ENCODE results near the gene HINT2. TPM values are rescaled to one million over a fixed set of nuclear protein-coding genes. Genes with fewer than 3 reads are reported as not detected.

HINT2 gene
- total RNA-seq: 18.6 and 25.8 TPM in 2 replicates

DNA sequence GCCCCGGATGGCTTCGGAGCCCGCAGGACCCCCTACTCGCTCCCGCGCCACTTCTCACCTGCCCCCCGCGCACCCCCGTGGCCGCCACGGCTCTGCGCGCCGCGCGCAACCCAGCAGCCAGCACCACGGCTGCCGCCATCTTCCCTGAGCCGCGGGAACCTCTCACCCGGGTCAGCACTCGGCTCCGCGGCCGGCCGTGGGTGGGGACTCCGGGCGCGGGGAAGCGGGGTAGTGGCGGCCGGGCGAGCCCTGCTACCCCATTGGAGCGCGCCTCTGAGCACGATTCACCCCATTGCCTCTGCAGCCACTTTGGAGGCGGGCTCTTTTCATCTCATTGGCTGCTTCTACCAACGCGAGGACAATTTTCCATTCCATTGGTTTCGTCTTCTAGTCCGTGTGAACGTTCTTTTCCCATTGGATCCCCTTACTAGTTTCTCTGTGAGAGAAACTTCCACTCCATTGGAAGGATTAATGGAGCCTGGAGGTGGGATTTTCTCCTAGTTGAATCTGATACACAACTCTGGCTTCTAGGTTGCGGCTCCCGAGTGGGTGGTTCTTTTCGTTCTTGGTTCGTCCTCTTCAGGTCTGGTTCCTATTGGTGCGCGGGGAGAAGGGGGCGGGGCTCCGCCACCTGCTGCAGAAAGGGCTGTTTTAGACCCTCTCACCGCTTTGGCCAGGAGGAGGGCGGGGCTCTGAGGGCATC is at the start of gene HINT2:
Gene HINT2, minus strand, starts transcription at position 202 of the 703 bp plus-strand sequence. Its CDS starts 63 bp downstream, at position 139.

DNA sequence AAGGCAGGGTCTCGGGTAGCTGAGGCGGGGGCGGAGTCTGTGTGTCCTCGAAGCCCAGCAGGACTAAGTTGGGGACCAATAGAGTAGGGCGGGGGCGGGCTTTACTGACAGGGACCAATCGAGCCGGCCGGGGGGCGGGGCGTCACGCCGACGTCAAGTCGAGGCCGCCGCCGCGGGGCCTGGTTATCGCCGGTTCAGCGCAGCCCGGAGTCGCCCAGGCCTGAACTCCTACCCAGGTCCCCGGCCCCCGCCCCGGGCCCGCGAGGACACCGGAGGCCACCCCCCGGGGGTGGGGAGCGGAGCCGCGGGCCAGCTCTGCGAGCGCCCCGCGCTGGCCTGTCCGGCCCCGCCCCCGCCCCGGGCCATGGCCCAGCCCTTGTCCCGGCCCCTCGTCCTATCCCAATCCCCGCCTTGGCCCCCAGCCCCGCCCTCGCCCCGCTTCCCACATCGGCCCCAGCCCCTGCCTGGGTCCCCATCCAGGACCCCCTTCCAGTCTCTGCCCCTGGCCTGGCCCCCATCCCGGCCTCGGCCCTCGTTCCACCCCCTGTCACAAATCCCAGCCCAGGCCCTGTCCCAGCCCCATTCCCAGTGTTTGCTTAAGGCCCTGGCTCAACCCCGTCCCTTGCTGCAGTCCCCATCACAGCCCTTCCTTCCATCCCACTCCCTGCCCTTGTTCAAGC is 14.4 kb upstream of the HINT2 start, which contains the start of gene TMEM8B:
Gene TMEM8B, plus strand, starts transcription at position 145 of the 680 bp plus-strand sequence. Its CDS starts 220 bp downstream, at position 365.

DNA sequence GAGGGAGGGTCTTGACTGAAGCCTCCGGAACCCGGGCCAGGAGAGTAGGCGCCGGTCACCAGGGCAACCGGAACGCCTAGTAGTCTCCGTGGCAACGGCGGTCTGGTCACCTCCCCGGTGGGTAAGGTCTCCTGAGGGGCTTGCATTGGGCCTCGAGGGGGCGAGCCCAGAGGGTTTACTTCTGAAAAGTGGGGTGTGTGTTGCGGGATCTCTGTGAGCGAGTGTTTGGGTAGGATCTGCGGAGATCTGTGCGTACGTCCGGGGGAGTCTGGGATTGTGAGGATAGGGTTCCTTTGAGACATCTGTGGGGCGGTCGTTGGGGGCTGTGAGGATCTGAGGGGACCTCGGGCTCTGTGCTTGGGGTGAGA is 13.9 kb upstream of the HINT2 start, which contains the start of gene FAM221B:
Gene FAM221B, minus strand, starts transcription at position 17 of the 368 bp plus-strand sequence. CDS start 2,571 bp downstream, outside the sequence.

DNA sequence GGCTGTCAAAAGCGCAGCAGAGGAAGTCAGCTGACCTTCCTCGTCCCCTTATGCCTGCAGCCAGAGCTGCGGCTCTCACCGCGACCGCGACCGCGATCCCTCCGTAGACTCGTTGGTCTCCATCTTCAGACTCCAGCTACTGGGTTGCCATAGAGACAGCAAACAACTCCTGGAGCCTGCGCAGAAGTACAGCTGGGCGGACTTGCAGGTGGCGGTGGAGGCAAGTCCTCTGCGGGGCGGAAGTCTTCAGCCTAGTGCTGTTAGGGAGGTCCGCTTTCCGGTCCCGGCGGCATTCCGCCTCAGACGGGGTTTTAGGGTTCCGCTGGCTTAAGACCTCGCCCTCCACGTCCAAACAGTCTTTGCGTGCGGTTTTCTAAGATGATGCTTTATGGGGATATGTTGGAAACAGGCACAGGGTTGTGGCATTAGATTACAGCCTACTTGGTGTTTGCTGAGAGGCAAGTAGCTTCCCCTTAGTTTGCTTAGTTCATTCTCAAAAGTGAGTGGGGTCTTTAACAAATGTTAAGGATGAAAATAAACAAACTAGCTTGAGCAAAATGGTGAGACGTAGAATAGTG is 2.7 kb downstream of the HINT2 start, which contains the start of gene SPAG8:
Gene SPAG8, minus strand, starts transcription at position 238 of the 578 bp plus-strand sequence. Its CDS starts 115 bp downstream, at position 123.

DNA sequence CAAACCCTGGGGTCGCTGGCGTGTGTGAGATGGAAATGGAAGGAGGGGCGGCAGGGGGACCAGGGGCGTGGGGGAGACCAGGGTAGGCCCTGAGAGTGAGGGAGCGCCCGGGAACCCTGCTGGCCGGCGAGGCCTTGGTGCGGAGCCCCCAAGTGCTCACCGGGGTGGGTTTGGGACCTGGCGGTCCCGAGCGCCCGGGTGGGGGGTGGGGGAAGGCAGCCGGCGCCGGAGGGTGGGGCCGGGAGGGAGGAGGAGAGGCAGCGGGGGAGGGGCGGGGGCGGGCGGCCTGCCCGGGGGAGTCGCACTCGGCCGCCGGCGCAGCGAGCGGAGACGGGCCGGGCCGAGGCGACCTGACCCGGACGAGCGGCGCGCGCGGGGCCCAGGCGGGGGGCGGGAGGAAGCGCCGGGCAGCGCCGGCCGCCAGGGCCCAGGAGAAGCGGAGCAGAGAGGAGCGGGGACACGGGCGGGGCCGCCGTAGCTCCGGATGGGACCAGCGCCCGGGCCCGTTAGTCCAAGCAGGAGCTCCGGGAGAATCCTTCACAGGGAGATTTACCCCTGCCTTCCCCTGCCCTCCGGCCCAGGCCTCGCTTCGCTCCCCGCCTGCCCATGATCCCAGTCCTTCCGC is 23.4 kb downstream of the HINT2 start, which contains the start of gene NPR2:
Gene NPR2, plus strand, starts transcription at position 295 of the 625 bp plus-strand sequence. CDS start 818 bp downstream, outside the sequence.

Other genes with a start within 250 kb of the HINT2 start
- 10.2 and 13.1 TPM in 2 replicates for gene TESK1, start 209.8 kb downstream of the HINT2 start, total RNA-seq
- gene CD72, start 196.6 kb downstream of the HINT2 start, total RNA-seq: 0.87 and 1.2 TPM in 2 replicates
- not detected in 2 replicates for gene SIT1, start 164.1 kb downstream of the HINT2 start, total RNA-seq
- 11,544 and 12,668 TPM in 2 replicates for gene RMRP, start 157.0 kb downstream of the HINT2 start, total RNA-seq
- gene CCDC107, start 156.8 kb downstream of the HINT2 start, total RNA-seq: 23.6 and 24.0 TPM in 2 replicates
- 0.87 and 4.4 TPM in 2 replicates for gene ARHGEF39, start 149.8 kb downstream of the HINT2 start, total RNA-seq
- gene CA9, start 141.1 kb downstream of the HINT2 start, total RNA-seq: 0.44 and 8.6 TPM in 2 replicates
- 1,069 and 1,713 TPM in 2 replicates for gene TPM2, start 125.1 kb downstream of the HINT2 start, total RNA-seq
- 584 and 593 TPM in 2 replicates for gene TLN1, start 82.8 kb downstream of the HINT2 start, total RNA-seq
- gene CREB3, start 82.4 kb downstream of the HINT2 start, total RNA-seq: 84.7 and 90.6 TPM in 2 replicates
- 27.0 and 27.5 TPM in 2 replicates for gene GBA2, start 65.8 kb downstream of the HINT2 start, total RNA-seq
- gene RGP1, start 65.8 kb downstream of the HINT2 start, total RNA-seq: 11.1 and 12.6 TPM in 2 replicates
- 0.62 TPM in 1 of 2 replicates, not detected in the other for gene MSMP, start 60.8 kb downstream of the HINT2 start, total RNA-seq
- 27.6 and 32.1 TPM in 2 replicates for gene NPR2, start 23.5 kb downstream of the HINT2 start, total RNA-seq
- 0.75 and 1.3 TPM in 2 replicates for gene SPAG8, start 2.8 kb downstream of the HINT2 start, total RNA-seq
- gene FAM221B, start 13.7 kb upstream of the HINT2 start, total RNA-seq: not detected in 2 replicates
- gene TMEM8B, start 14.2 kb upstream of the HINT2 start, total RNA-seq: 2.2 and 4.1 TPM in 2 replicates
- gene OR13J1, start 55.4 kb upstream of the HINT2 start, total RNA-seq: not detected in 2 replicates
- 0.11 and 0.25 TPM in 2 replicates for gene HRCT1, start 91.2 kb upstream of the HINT2 start, total RNA-seq
- gene SPAAR, start 94.4 kb upstream of the HINT2 start, total RNA-seq: under 0.01 TPM in 1 of 2 replicates, not detected in the other
- 0.12 and 0.22 TPM in 2 replicates for gene OR2S2, start 143.1 kb upstream of the HINT2 start, total RNA-seq
- gene RECK, start 221.9 kb upstream of the HINT2 start, total RNA-seq: 27.6 and 45.2 TPM in 2 replicates

Measured in uterine smooth muscle cell (primary cell).